ENCODE data around the gene ANO10. TPM values are rescaled to one million over a fixed set of nuclear protein-coding genes. Genes with fewer than 3 reads are reported as not detected.

Gene ANO10
- total RNA-seq, 1 donor from 2014 or later, result 45.4 TPM

GRCh38 chr3:43620831-43621655 lies 768 bp downstream of the ANO10 start:
- FAIRE-seq (no peak), DNase-seq (ENCODE audit: low read depth) (no peak)
- Histone ChIP-seq H3K36me3 (ENCODE audit: insufficient read depth, low read length) (no peaks in the 10 kb centered on the region), H3K79me2 (ENCODE audit: insufficient read depth, low read length) (peaks cover 43% of the 10 kb centered on the region), H2AFZ (ENCODE audit: low read depth, low read length) (peak overlapping the region; percentile 72), H3K27ac (ENCODE audit: low read depth, low read length) (peak overlapping the region; percentile 51), H3K9me3 (ENCODE audit: insufficient read depth, low read depth, low read length) (no peaks in the 10 kb centered on the region), H3K4me3 (ENCODE audit: insufficient read depth, low read depth, low read length) (peak overlapping the region; percentile 71), H3K4me1 (ENCODE audit: insufficient read depth, low read length) (peaks cover 3% of the 10 kb centered on the region), H3K4me2 (ENCODE audit: low read length) (peak overlapping the region; percentile 88), H4K20me1 (ENCODE audit: insufficient read depth, low read length) (peaks cover 28% of the 10 kb centered on the region), H3K27me3 (ENCODE audit: insufficient read depth, low read length) (no peaks in the 10 kb centered on the region), H3K9ac (ENCODE audit: low read length) (peak overlapping the region; percentile 94)
- peak overlapping the region; percentile 86 for H3K27ac Mint-ChIP-seq (ENCODE audit: unreplicated experiment)
- TF ChIP-seq EZH2 (IDR thresholded peaks at IDR 0.05; ENCODE audit: insufficient read depth, low read length), result no peak
- TF ChIP-seq CTCF (IDR thresholded peaks at IDR 0.05; ENCODE audit: insufficient read depth, low read depth, low read length), result no peak
- H3K9me3 Mint-ChIP-seq (ENCODE audit: unreplicated experiment), result no peaks in the 10 kb centered on the region
- H3K27me3 Mint-ChIP-seq (ENCODE audit: low read depth, unreplicated experiment), result no peaks in the 10 kb centered on the region
- H3K4me1 Mint-ChIP-seq (ENCODE audit: low read depth, unreplicated experiment), result peaks cover 4% of the 10 kb centered on the region
- H3K4me3 Mint-ChIP-seq (ENCODE audit: unreplicated experiment), result peak overlapping the region; percentile 93
- H3K36me3 Mint-ChIP-seq (ENCODE audit: low read depth, unreplicated experiment), result peaks cover 3% of the 10 kb centered on the region

- no peak overlapping the region for H3K27ac ChIP-seq (ENCODE audit: low read depth, low read length)
- no peaks in the 10 kb centered on the region for H3K9me3 Mint-ChIP-seq (ENCODE audit: unreplicated experiment)
- H3K9me3 ChIP-seq (ENCODE audit: insufficient read depth, low read depth, low read length), result no peaks in the 10 kb centered on the region
- H3K4me3 ChIP-seq (ENCODE audit: insufficient read depth, low read depth, low read length), result no peak overlapping the region
- peaks cover 46% of the 10 kb centered on the region for H3K79me2 ChIP-seq (ENCODE audit: insufficient read depth, low read length)
- no peaks in the 10 kb centered on the region for H3K36me3 ChIP-seq (ENCODE audit: insufficient read depth, low read length)
- H3K4me1 ChIP-seq (ENCODE audit: insufficient read depth, low read length), result peaks cover 3% of the 10 kb centered on the region
- no peak overlapping the region for H3K4me3 Mint-ChIP-seq (ENCODE audit: unreplicated experiment)
- peaks cover 3% of the 10 kb centered on the region for H3K36me3 Mint-ChIP-seq (ENCODE audit: low read depth, unreplicated experiment)
- H3K4me1 Mint-ChIP-seq (ENCODE audit: low read depth, unreplicated experiment), result peaks cover 4% of the 10 kb centered on the region
- no peak overlapping the region for H3K27ac Mint-ChIP-seq (ENCODE audit: unreplicated experiment)
- no peak overlapping the region for H3K9ac ChIP-seq (ENCODE audit: low read length)
- TF ChIP-seq CTCF (IDR thresholded peaks at IDR 0.05; ENCODE audit: insufficient read depth, low read depth, low read length), result no peak
- TF ChIP-seq EZH2 (IDR thresholded peaks at IDR 0.05; ENCODE audit: insufficient read depth, low read length), result no peak
- DNase-seq (ENCODE audit: low read depth) (no peak), FAIRE-seq (no peak)
- H3K27me3 Mint-ChIP-seq (ENCODE audit: low read depth, unreplicated experiment), result no peaks in the 10 kb centered on the region
- no peaks in the 10 kb centered on the region for H3K27me3 ChIP-seq (ENCODE audit: insufficient read depth, low read length)
- H2AFZ ChIP-seq (ENCODE audit: low read depth, low read length), result no peak overlapping the region
- peaks cover 30% of the 10 kb centered on the region for H4K20me1 ChIP-seq (ENCODE audit: insufficient read depth, low read length)
- no peak overlapping the region for H3K4me2 ChIP-seq (ENCODE audit: low read length)
These were observed 2.2 kb downstream of the ANO10 start for GRCh38 chr3:43619588-43619987.

GRCh38 chr3:43618142-43618541 lies 3.7 kb downstream of the ANO10 start:
- H3K36me3 Mint-ChIP-seq (ENCODE audit: low read depth, unreplicated experiment), result peaks cover 3% of the 10 kb centered on the region
- H3K4me1 ChIP-seq (ENCODE audit: insufficient read depth, low read length), result peaks cover 3% of the 10 kb centered on the region
- no peaks in the 10 kb centered on the region for H3K27me3 Mint-ChIP-seq (ENCODE audit: low read depth, unreplicated experiment)
- no peak overlapping the region for H3K9ac ChIP-seq (ENCODE audit: low read length)
- no peak overlapping the region for H3K4me3 ChIP-seq (ENCODE audit: insufficient read depth, low read depth, low read length)
- no peaks in the 10 kb centered on the region for H3K9me3 ChIP-seq (ENCODE audit: insufficient read depth, low read depth, low read length)
- no peak for FAIRE-seq
- DNase-seq (ENCODE audit: low read depth), result no peak
- H3K79me2 ChIP-seq (ENCODE audit: insufficient read depth, low read length), result peaks cover 53% of the 10 kb centered on the region
- no peak overlapping the region for H3K4me3 Mint-ChIP-seq (ENCODE audit: unreplicated experiment)
- no peaks in the 10 kb centered on the region for H3K9me3 Mint-ChIP-seq (ENCODE audit: unreplicated experiment)
- H3K4me2 ChIP-seq (ENCODE audit: low read length), result no peak overlapping the region
- no peaks in the 10 kb centered on the region for H3K27me3 ChIP-seq (ENCODE audit: insufficient read depth, low read length)
- H3K36me3 ChIP-seq (ENCODE audit: insufficient read depth, low read length), result no peaks in the 10 kb centered on the region
- peaks cover 4% of the 10 kb centered on the region for H3K4me1 Mint-ChIP-seq (ENCODE audit: low read depth, unreplicated experiment)
- H4K20me1 ChIP-seq (ENCODE audit: insufficient read depth, low read length), result peaks cover 36% of the 10 kb centered on the region
- no peak overlapping the region for H3K27ac ChIP-seq (ENCODE audit: low read depth, low read length)
- H3K27ac Mint-ChIP-seq (ENCODE audit: unreplicated experiment), result no peak overlapping the region
- H2AFZ ChIP-seq (ENCODE audit: low read depth, low read length), result no peak overlapping the region
- TF ChIP-seq EZH2 (IDR thresholded peaks at IDR 0.05; ENCODE audit: insufficient read depth, low read length) (no peak), CTCF (IDR thresholded peaks at IDR 0.05; ENCODE audit: insufficient read depth, low read depth, low read length) (no peak)
